GM11168 (cell line): Measurements from ENCODE around the gene ZNF98.

Experiments used
- in situ Hi-C: fragments of 300-500 bp; cut with MboI; formaldehyde crosslinking; loops from one replicate; pipeline ENCODE4 v1.12.0; 2022; ENCODE audit warnings: low sequenced_read_pairs; ENCODE audit not compliant: unreplicated experiment

The ZNF98 gene

DNA sequence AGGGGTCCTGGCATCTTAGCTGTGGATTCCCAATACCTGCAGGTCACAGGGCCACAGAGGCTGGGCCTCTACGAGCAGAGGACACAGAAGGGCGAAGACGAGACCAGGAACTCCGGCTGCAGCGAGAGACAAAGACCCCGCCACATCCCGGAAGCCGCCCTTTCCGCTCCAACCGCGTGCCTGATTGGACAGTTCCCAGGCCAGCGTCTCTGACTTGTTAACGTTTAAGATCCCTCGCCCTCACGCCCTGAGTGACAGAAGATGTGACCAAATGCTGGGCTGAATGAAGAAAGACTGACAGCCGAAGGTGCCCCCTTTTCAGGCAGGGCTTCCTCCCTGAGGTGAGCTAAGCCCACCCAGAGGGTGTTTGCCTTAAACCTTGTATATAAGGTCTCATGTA lies at the start of gene ZNF98:
Gene ZNF98 (minus strand): TSS at position 136 of the 400 bp plus-strand sequence. CDS start 122 bp downstream, at position 14.
- in situ Hi-C loops, result no loop called here

DNA sequence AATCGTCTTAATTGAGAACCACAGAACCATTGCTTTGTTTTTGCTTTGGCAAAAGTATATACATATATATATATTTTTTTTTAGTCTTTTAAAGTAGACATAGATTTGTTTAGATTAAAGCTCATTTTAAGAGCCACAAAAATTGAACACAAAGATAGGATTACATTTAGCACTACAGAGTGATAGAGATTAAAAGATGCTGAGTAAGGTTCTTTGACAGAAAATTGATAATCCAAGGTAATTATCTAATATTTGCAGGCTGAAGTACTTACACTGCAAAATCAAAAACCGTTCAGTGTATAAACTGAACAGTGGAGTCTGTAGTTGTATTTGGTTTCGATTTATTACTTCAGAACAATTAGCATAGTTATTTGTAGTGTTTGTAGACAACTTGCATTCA lies 24.5 kb upstream of the ZNF98 start:
- in situ Hi-C loops, result no loop called here

DNA sequence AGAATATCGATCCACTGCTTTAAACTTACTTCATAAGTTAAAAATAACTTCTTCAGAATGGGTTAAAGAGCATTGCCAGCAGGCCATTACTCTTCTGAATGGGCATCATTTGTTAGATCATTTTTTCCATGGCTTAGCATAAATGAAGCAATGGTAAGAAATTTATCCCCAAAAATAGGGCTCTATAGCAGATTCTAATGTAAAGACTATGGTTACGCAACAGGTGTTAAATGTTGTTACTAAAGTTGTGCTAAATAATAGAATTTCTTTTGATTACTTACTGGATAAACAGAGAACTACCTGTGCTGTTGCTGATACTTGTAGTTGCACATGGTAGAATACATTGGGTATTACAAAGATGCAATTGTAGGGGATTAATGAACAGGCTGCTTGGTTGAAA lies 15.9 kb upstream of the ZNF98 start:
- in situ Hi-C loops, result no loop called here

DNA sequence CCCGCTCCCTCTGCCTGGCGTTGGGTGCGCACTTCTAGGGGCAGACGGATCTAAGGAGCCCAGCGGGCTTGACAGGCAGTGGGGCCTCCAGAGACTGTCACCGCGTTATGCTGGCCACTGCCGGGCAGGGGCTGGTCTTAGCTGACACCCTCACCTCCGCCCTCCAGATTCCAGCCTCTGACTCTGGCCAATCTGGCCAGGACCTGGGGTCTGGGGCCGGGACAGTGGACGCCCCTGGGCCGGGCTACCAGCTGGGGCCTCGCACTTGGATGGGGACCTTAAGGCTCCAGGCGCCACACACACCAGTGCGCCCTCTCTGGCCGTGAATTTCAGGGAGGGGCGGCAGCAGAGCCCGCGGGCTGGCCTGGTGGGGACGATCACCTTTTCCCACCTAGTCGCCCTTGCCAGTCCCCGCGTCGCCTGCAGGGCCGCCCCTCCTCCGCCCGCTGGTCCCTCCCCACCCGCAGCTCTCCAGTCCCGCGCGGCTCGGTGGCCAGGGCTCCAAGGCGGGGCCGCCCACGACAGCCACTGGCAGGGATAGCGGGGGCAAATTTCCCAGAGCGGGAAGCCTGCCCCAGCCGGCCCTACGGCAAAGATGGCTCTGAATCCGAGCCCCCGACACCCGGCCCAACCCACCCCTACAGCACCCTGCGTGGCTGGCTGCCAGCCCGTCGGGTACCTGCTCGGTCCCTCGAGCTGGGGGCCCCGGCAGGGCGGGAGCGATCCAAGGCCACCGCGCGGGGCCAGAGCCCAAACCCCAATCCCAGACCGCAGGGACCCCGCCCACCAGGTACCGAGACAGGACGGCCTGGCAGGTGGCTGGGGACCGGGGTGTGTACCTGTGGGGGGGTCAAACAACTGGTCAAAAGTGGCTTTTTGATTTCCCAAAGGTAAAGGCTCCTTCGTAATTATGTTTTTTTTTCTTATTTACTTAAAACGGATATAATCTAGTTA lies 6.1 kb upstream of the ZNF98 start:
- in situ Hi-C loops, result no loop called here

DNA sequence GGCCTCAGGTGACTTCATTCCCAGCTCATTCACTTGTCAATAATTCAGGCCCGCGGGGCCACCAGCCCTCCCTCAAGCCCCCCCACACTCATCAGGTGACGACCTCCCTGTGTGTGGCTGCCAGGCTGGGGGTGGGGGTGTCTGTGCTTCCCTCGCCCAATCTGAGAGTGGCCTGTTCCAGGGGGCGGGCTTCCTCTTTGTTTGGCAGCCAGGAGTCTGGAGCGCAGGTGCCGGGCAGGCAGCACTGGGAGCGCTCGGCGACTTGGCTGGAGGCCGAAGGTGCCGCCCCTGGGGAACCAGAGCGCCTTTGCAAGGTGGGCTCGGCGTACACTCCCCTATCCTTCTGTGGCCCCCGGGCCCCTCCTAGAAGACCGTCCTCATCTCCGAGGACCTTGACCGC lies 5.4 kb upstream of the ZNF98 start:
- in situ Hi-C loops, result no loop called here

DNA sequence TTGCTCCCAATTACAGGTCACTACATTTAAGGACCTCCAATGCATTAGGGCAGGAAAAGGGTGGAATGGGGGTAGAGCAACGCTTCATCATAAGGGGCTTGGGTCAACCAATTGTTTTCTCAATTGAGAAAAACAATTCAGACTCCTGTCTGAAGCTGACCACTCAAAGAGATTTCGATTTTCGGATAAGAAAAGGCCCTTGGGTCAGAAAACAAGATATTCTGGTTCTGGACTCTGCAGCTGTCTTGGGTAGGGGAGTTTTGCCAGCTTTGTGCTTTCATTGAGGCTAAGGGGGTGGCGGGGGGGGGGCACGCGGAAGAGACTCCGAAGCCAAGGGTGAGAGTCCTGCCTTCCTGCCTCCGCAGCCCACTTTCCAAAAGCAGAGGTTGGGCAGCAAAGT lies 4.8 kb upstream of the ZNF98 start:
- in situ Hi-C loops, result no loop called here

DNA sequence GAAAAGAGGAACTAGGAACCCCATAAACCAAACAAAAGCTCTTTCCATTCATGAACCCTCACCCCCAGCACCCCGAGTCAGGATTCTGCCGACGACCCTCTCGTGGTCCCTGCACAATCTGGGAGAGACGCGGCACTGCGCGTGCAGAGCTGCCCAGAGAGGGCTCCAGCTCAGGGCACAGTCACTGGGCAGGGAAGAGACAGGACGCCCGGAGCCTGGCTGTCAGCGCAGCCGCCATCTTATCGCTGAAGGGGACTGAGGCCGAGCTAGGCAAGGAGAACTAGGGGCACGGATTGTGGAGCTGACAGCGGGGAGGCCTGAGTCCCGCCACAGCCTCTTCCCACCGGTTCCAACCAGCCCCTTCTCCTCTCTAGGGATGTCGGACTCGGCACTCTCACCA lies 349 bp downstream of the ZNF98 start:
- in situ Hi-C loops, result no loop called here

DNA sequence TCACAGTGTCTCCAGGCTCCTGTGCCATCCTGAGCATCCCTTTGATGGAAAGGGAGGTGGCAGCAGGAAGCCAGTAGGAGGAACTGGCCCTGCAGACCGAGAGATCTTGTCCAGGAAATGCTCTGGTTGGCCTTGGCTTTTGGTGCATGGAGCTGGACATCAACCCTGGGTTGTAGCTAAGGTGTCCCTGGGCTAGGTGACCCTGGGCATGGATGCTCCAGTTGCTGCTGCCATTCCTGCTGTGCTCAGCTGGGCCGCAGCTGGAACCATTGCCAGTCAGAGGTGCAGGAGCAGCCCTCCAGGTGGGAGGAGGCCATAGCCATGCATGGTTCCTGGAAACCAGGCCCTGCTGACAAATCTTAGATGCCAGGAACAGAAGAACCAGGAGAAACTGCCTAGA lies 67.5 kb downstream of the ZNF98 start:
- in situ Hi-C loops, result loop anchor here (25.0 kb wide), 1 partner anchor 1383 kb away; no protein-coding TSS in a partner anchor
